ENCODE results near the gene RSU1. TPM values are rescaled to one million over a fixed set of nuclear protein-coding genes. Genes with fewer than 3 reads are reported as not detected.
A peak's percentile ranks its signal among the peaks of the same experiment; 100 is the strongest.

Gene RSU1
- total and polyA plus RNA-seq, 10 of the 15 experiments (the other 5 are each of a cell fraction or from before 2014, with no cell fraction given), result 49.2 to 139 (median 81.3) TPM

GRCh38 chr10:16586358-16587138 lies 230.7 kb downstream of the RSU1 start (continued):
- TF ChIP-seq CEBPZ (IDR thresholded peaks at IDR 0.05; ENCODE audit: low read depth, low read length) (no peak), ZNF274 (IDR thresholded peaks at IDR 0.05; ENCODE audit: insufficient read depth, insufficient read length) (no peak), PML (IDR thresholded peaks at IDR 0.05; ENCODE audit: low read length) (peak; percentile 39; the same call in 1 of the 2 replicates), RCOR1 (conservative IDR thresholded peaks at IDR 0.05; ENCODE audit: low read depth, low read length) (peak; percentile 52; the same call in 1 of the 2 replicates), MYC (IDR thresholded peaks at IDR 0.05; ENCODE audit: insufficient read depth, insufficient read length, insufficient replicate concordance, low read length, severe bottlenecking) (no peak), ATF3 (IDR thresholded peaks at IDR 0.05; ENCODE audit: borderline replicate concordance, extremely low read depth, low read depth, low read length) (no peak), RELA (IDR thresholded peaks at IDR 0.05; ENCODE audit: borderline replicate concordance, partially characterized antibody) (no peak), IKZF2 (IDR thresholded peaks at IDR 0.05) (peak; percentile 92 to 93), ESRRA (IDR thresholded peaks at IDR 0.05; ENCODE audit: low read length) (no peak), DPF2 (IDR thresholded peaks at IDR 0.05) (peak; percentile 83), IRF4 (IDR thresholded peaks at IDR 0.05; ENCODE audit: low read depth, low read length) (peak; percentile 70), JUNB (IDR thresholded peaks at IDR 0.05) (peak; percentile 97), ZSCAN29 (IDR thresholded peaks at IDR 0.05) (no peak), ATF7 (IDR thresholded peaks at IDR 0.05; ENCODE audit: low read depth) (peak; percentile 60), ATF2 (IDR thresholded peaks at IDR 0.05; ENCODE audit: low read length) (peak; percentile 87), MEF2B (IDR thresholded peaks at IDR 0.05; ENCODE audit: partially characterized antibody, poor library complexity, severe bottlenecking) (peak; percentile 77), TCF7 (IDR thresholded peaks at IDR 0.05; ENCODE audit: borderline replicate concordance) (0 out of 2 replicates have a peak, but pooled peaks have one; percentile 68), ZNF217 (IDR thresholded peaks at IDR 0.05) (peak; percentile 61; the same call in 1 of the 2 replicates)
- TF ChIP-seq, protein P1, sequence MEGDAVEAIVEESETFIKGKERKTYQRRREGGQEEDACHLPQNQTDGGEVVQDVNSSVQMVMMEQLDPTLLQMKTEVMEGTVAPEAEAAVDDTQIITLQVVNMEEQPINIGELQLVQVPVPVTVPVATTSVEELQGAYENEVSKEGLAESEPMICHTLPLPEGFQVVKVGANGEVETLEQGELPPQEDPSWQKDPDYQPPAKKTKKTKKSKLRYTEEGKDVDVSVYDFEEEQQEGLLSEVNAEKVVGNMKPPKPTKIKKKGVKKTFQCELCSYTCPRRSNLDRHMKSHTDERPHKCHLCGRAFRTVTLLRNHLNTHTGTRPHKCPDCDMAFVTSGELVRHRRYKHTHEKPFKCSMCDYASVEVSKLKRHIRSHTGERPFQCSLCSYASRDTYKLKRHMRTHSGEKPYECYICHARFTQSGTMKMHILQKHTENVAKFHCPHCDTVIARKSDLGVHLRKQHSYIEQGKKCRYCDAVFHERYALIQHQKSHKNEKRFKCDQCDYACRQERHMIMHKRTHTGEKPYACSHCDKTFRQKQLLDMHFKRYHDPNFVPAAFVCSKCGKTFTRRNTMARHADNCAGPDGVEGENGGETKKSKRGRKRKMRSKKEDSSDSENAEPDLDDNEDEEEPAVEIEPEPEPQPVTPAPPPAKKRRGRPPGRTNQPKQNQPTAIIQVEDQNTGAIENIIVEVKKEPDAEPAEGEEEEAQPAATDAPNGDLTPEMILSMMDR (IDR thresholded peaks at IDR 0.05 in 2 of 3, conservative IDR thresholded peaks at IDR 0.05 in 1 of 3; ENCODE audit: control insufficient read depth in 2 of 3, extremely low read depth in 1 of 3, insufficient read depth in 1 of 3, low read depth in 3 of 3, low read length in 3 of 3), result no peak
- TF ChIP-seq, protein P2, sequence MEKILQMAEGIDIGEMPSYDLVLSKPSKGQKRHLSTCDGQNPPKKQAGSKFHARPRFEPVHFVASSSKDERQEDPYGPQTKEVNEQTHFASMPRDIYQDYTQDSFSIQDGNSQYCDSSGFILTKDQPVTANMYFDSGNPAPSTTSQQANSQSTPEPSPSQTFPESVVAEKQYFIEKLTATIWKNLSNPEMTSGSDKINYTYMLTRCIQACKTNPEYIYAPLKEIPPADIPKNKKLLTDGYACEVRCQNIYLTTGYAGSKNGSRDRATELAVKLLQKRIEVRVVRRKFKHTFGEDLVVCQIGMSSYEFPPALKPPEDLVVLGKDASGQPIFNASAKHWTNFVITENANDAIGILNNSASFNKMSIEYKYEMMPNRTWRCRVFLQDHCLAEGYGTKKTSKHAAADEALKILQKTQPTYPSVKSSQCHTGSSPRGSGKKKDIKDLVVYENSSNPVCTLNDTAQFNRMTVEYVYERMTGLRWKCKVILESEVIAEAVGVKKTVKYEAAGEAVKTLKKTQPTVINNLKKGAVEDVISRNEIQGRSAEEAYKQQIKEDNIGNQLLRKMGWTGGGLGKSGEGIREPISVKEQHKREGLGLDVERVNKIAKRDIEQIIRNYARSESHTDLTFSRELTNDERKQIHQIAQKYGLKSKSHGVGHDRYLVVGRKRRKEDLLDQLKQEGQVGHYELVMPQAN (conservative IDR thresholded peaks at IDR 0.05), result 0 out of 2 replicates have a peak, but pooled peaks have one; percentile 37
